IMR-90 (cell line): ENCODE results near the gene RNF215. TPM values are rescaled to one million over a fixed set of nuclear protein-coding genes. Genes with fewer than 3 reads are reported as not detected.

Experiments used
- ATAC-seq: fragments of 200-7000 bp; cut with Tn5 transposase; 2 replicates; pipeline ENCODE4 v1.9.1; 2020; ENCODE audit warnings: low read depth, mild to moderate bottlenecking, moderate library complexity
- Bru-seq: library from RNA; stranded (reverse); fragments of 400-500 nt; gene quantifications from one replicate; lab custom pipeline; 2021; lab: Mats Ljungman, UMichigan
- BruChase-seq, 2 experiments: library from RNA; stranded (reverse); fragments of 400-500 nt; gene quantifications; one replicate each; lab custom pipeline; 2021; lab: Mats Ljungman, UMichigan
- BruUV-seq: library from RNA; stranded (reverse); fragments of 400-500 nt; replicated peaks from 2 replicates; lab custom pipeline; 2021; lab: Mats Ljungman, UMichigan
- CTCF ChIA-PET: fragments of 300-600 bp; formaldehyde crosslinking; extraction: SDS; loops from one replicate; lab custom pipeline; 2021; ENCODE audit warnings: antibody characterized with exemption; lab: Yijun Ruan, JAX
- POLR2A ChIA-PET: fragments of 300-600 bp; sonication (Branson Sonifier 250); formaldehyde crosslinking; loops from one replicate; lab custom pipeline; 2022; ENCODE audit warnings: antibody characterized with exemption; ENCODE audit not compliant: unreplicated experiment; lab: Charles Lee
- DNase-seq: peaks from one replicate; pipeline ENCODE4 v3.0.0; 2013
- H2AFZ ChIP-seq: replicated peaks from 2 replicates; pipeline ENCODE3; 2013; ENCODE audit warnings: low read length, mild to moderate bottlenecking; ENCODE audit not compliant: poor library complexity
- H2AK5ac ChIP-seq: 2 replicates; pipeline ENCODE4 v1.6.1; 2013; ENCODE audit warnings: low read depth, low read length, inconsistent platforms
- H2AK9ac ChIP-seq: replicated peaks from 2 replicates; pipeline ENCODE3; 2013; ENCODE audit warnings: mild to moderate bottlenecking, low read depth, low read length, moderate library complexity; ENCODE audit not compliant: poor library complexity
- H2BK120ac ChIP-seq: 2 replicates; pipeline ENCODE4 v1.6.1; 2013; ENCODE audit warnings: low read depth, low read length, inconsistent platforms
- H2BK15ac ChIP-seq: 3 replicates; pipeline ENCODE4 v1.6.1; 2013; ENCODE audit warnings: low read depth, low read length, inconsistent platforms
- H2BK20ac ChIP-seq: 2 replicates; pipeline ENCODE4 v1.6.1; 2013; ENCODE audit warnings: low read depth, mild to moderate bottlenecking, inconsistent platforms, low read length, moderate library complexity
- H2BK5ac ChIP-seq: 2 replicates; pipeline ENCODE4 v1.6.1; 2013; ENCODE audit warnings: mild to moderate bottlenecking, low read depth, low read length, inconsistent platforms; ENCODE audit not compliant: poor library complexity, severe bottlenecking
- H3K14ac ChIP-seq: replicated peaks from 2 replicates; pipeline ENCODE4 v1.6.1; 2013; ENCODE audit warnings: low read depth, low read length, inconsistent platforms
- H3K18ac ChIP-seq: 2 replicates; pipeline ENCODE4 v1.6.1; 2013; ENCODE audit warnings: low read depth, low read length, control low read depth
- H3K23ac ChIP-seq: 2 replicates; pipeline ENCODE4 v1.6.1; 2013; ENCODE audit warnings: low read depth, low read length, inconsistent platforms
- H3K27ac ChIP-seq: 2 replicates; pipeline ENCODE4 v1.5.1; 2013; ENCODE audit warnings: mild to moderate bottlenecking, control low read depth, low read length; ENCODE audit not compliant: insufficient read depth
- H3K27me3 ChIP-seq: 2 replicates; pipeline ENCODE4 v1.6.1; 2013; ENCODE audit warnings: low read length; ENCODE audit not compliant: control insufficient read depth, insufficient read depth
- H3K36me3 ChIP-seq: 2 replicates; pipeline ENCODE4 v1.6.1; 2013; ENCODE audit warnings: low read length, mixed read lengths; ENCODE audit not compliant: control insufficient read depth, insufficient read depth
- H3K4ac ChIP-seq: 2 replicates; pipeline ENCODE4 v1.6.1; 2013; ENCODE audit warnings: low read depth, low read length, inconsistent platforms
- H3K4me1 ChIP-seq: 2 replicates; pipeline ENCODE4 v1.6.1; 2013; ENCODE audit warnings: low read length, mixed read lengths; ENCODE audit not compliant: control insufficient read depth, insufficient read depth
- H3K4me2 ChIP-seq: 2 replicates; pipeline ENCODE4 v1.6.1; 2013; ENCODE audit warnings: low read depth, mild to moderate bottlenecking, control low read depth, low read length, moderate library complexity
- H3K4me3 ChIP-seq: 2 replicates; pipeline ENCODE4 v1.5.1; 2013; ENCODE audit warnings: low read depth, mild to moderate bottlenecking, control low read depth, low read length, moderate library complexity; ENCODE audit not compliant: insufficient read depth
- H3K56ac ChIP-seq: 2 replicates; pipeline ENCODE4 v1.6.1; 2013; ENCODE audit warnings: low read length, inconsistent platforms; ENCODE audit not compliant: insufficient read depth; ENCODE audit errors: extremely low read depth
- H3K79me1 ChIP-seq, 2 experiments: 2 replicates each; pipeline ENCODE4 v1.6.1; 2013; ENCODE audit warnings: low read length in 2 of 2, inconsistent platforms in 1 of 2, low read depth in 1 of 2
- H3K9ac ChIP-seq: 2 replicates; pipeline ENCODE4 v1.6.1; 2013; ENCODE audit warnings: low read depth, low read length, control low read depth
- H3K9me1 ChIP-seq: 2 replicates; pipeline ENCODE4 v1.6.1; 2013; ENCODE audit warnings: low read length, inconsistent platforms; ENCODE audit not compliant: insufficient read depth
- H3K9me3 ChIP-seq: 2 replicates; pipeline ENCODE4 v1.6.1; 2013; ENCODE audit warnings: low read length; ENCODE audit not compliant: control insufficient read depth, insufficient read depth
- H4K20me1 ChIP-seq: 2 replicates; pipeline ENCODE4 v1.6.1; 2013; ENCODE audit warnings: low read length, inconsistent platforms; ENCODE audit not compliant: insufficient read depth
- H4K5ac ChIP-seq: 2 replicates; pipeline ENCODE4 v1.6.1; 2013; ENCODE audit warnings: mild to moderate bottlenecking, low read depth, low read length, control low read depth
- H4K8ac ChIP-seq, 2 experiments: 2 replicates each; pipeline ENCODE4 v1.6.1; 2013; ENCODE audit warnings: low read depth in 2 of 2, low read length in 2 of 2, control low read depth in 1 of 2, inconsistent platforms in 1 of 2
- H4K91ac ChIP-seq: 2 replicates; pipeline ENCODE4 v1.6.1; 2013; ENCODE audit warnings: low read depth, low read length, inconsistent platforms; ENCODE audit not compliant: insufficient read depth
- BHLHE40 ChIP-seq: fragments of 150-350 bp; IDR thresholded peaks from 2 replicates; pipeline ENCODE4 v1.6.1; 2016; ENCODE audit warnings: mild to moderate bottlenecking, low read depth, low read length
- CEBPB ChIP-seq: IDR thresholded peaks from 2 replicates; pipeline ENCODE4 v1.6.1; 2012; ENCODE audit warnings: low read depth, low read length, improper control_type of control experiment
- CHD1 ChIP-seq: IDR thresholded peaks from 2 replicates; pipeline ENCODE4 v1.6.1; 2012; ENCODE audit warnings: low read depth, low read length, improper control_type of control experiment
- ELK1 ChIP-seq: fragments of 150-350 bp; IDR thresholded peaks from 2 replicates; pipeline ENCODE4 v1.6.1; 2016; ENCODE audit warnings: low read depth, mild to moderate bottlenecking, low read length, moderate library complexity, borderline replicate concordance
- FOS ChIP-seq: fragments of 150-350 bp; IDR thresholded peaks from 2 replicates; pipeline ENCODE4 v1.6.1; 2016; ENCODE audit warnings: low read depth, low read length
- MAFK ChIP-seq: IDR thresholded peaks from 2 replicates; pipeline ENCODE4 v1.6.1; 2012; ENCODE audit warnings: low read depth, low read length, improper control_type of control experiment
- MXI1 ChIP-seq: IDR thresholded peaks from 2 replicates; pipeline ENCODE4 v1.6.1; 2012; ENCODE audit warnings: low read depth, mild to moderate bottlenecking, low read length, moderate library complexity, borderline replicate concordance
- NFE2L2 ChIP-seq: fragments of 150-350 bp; IDR thresholded peaks from 2 replicates; pipeline ENCODE4 v1.6.1; 2016; ENCODE audit warnings: low read depth, mild to moderate bottlenecking, low read length
- POLR2A ChIP-seq: IDR thresholded peaks from 2 replicates; pipeline ENCODE4 v1.6.1; 2012; ENCODE audit warnings: mild to moderate bottlenecking, low read depth, low read length
- RCOR1 ChIP-seq: IDR thresholded peaks from 2 replicates; pipeline ENCODE4 v1.6.1; 2012; ENCODE audit warnings: mild to moderate bottlenecking, low read length, improper control_type of control experiment; ENCODE audit not compliant: insufficient replicate concordance
- RFX5 ChIP-seq: IDR thresholded peaks from 2 replicates; pipeline ENCODE4 v1.8.0; 2012; ENCODE audit warnings: low read depth, mild to moderate bottlenecking, low read length, moderate library complexity
- SMC3 ChIP-seq: fragments of 150-350 bp; IDR thresholded peaks from 2 replicates; pipeline ENCODE4 v1.6.1; 2016; ENCODE audit warnings: low read depth, mild to moderate bottlenecking, antibody characterized with exemption, low read length, moderate library complexity
- USF2 ChIP-seq: fragments of 150-350 bp; IDR thresholded peaks from 2 replicates; pipeline ENCODE4 v1.6.1; 2017; ENCODE audit warnings: mild to moderate bottlenecking, antibody characterized with exemption, low read length, low read depth
- WGBS, 2 experiments: methylation state at CpG; one replicate each; pipeline versions ENCODE4 v1.1.5 to v1.1.7; 2013; ENCODE audit warnings: missing lambda C conversion rate in 2 of 2; ENCODE audit not compliant: insufficient read length in 1 of 2; ENCODE audit errors: extremely low coverage in 2 of 2; 5-methylcytosine and 5-hydroxymethylcytosine counted together
- dilution Hi-C: fragments of 300-500 bp; cut with HindIII; formaldehyde crosslinking; loops from one replicate; pipeline ENCODE4 v1.14.3; 2018; ENCODE audit warnings: low sequenced_read_pairs; ENCODE audit not compliant: unreplicated experiment
- in situ Hi-C: fragments of 300-500 bp; cut with MboI; formaldehyde crosslinking; loops from 3 replicates; pipeline ENCODE4 v1.14.3; 2019; ENCODE audit warnings: low sequenced_read_pairs, inconsistent platforms, mixed read lengths
- intact Hi-C: fragments of 100-400 bp; cut with micrococcal nuclease; formaldehyde crosslinking; loops from 2 replicates; pipeline ENCODE4 v1.10.0; 2022
- long read RNA-seq: library from polyadenylated mRNA; unstranded; transcript quantifications from one replicate; pipeline ENCODE4 v2.0.0, GENCODE V29; 2021; ENCODE audit not compliant: unreplicated experiment
- polyA plus RNA-seq, 3 experiments: library from polyadenylated mRNA; depleted of rRNA; stranded (reverse); fragments of >200 nt; gene quantifications; 2 replicates each; pipeline ENCODE4 v1.2.3, GENCODE V29; 2012; ENCODE audit warnings: low replicate concordance in 1 of 3
- total RNA-seq: library from RNA; depleted of rRNA; stranded (reverse); fragments of >200 nt; gene quantifications from 2 replicates; pipeline ENCODE4 v1.2.3, GENCODE V29; 2012; rRNA removed

The RNF215 gene
- total RNA-seq (13.6 and 15.8 TPM in 2 replicates), polyA plus RNA-seq (2012; rRNA removed) (21.4 and 21.9 TPM in 2 replicates), Bru-seq, nascent RNA (percentile 60 among the genes with signal in this experiment), BruChase-seq, experiment 1, labeled RNA remaining after a 6-hour chase (percentile 72 among the genes with signal in this experiment), BruChase-seq, experiment 2, labeled RNA remaining after a 2-hour chase (percentile 62 among the genes with signal in this experiment)
- polyA plus RNA-seq (2012; cell fraction: cytosol; rRNA removed) = 12.5 and 16.5 TPM in 2 replicates
- polyA plus RNA-seq (2012; cell fraction: nucleus; rRNA removed; ENCODE audit: low replicate concordance) = 74.1 and 148 TPM in 2 replicates
- long read RNA-seq, transcript RNF215-203 (9 exons, 1,992 nt) = major isoform, 27 of 43 reads
- long read RNA-seq, transcript RNF215-201 (8 exons, 1,651 nt) = minor isoform, 5 of 43 reads
- long read RNA-seq, partial matches to known transcripts = 6 of 43 reads
- long read RNA-seq, other reads (novel, unspliced or antisense) = 5 of 43 reads

DNA sequence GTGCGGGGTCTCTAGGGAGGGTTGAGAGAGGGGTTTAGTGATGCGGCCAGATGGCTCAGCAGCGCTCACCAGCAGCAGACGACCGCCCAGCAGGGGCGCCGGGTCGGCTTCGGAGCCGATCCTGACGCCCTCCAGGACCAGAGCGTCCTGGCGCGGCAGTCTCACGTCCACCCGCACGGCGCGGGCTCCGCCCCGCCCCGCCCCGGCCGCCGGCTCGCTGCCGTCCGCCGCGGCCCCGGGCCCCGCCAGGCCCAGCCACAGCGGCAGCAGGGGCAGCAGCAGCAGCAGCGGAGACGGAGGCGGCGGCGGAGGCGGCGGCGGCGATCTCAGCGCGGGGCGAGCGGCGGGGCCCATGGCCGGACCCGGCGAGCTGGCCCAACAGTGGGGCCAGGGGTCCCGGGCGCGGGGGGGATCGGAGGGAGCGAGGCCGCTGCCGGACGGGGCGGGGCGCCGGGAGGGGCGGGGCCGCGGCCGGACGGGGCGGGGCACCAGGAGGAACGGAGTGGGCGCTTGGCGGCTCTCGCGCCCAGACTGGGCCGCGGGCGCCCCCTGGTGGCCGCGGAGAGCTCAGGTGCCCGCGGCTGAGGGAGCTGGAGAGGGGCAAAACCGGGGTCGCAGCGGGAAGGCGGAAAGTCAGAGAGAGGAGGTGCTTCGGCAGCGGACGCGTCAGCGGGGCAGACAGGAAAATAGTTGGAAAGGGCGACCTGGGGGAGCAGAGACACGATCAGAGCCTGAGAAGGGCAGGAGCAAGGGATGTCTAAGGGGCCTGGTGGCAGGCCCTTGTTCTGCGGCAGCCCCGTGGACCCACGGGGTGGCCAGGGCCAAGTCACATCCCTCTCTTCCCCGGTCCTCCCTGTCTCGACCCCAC is at the start of gene RNF215:
Gene RNF215, minus strand, starts transcription at position 452 of the 868 bp plus-strand sequence. Its CDS starts 98 bp downstream, at position 354.
- Histone ChIP-seq H2BK120ac (peak within 1 kb of the TSS; percentile 83; the same call in 1 of the 2 replicates), H3K36me3 (peaks cover 19% of the 10 kb centered on the region), H3K18ac (peak within 1 kb of the TSS; percentile 24), H3K14ac (peak within 1 kb of the TSS; percentile 98), H3K9ac (peak within 1 kb of the TSS; percentile 93), H3K9me1 (peaks cover 8% of the 10 kb centered on the region), H2BK15ac (peak within 1 kb of the TSS; percentile 42; the same call in 1 of the 3 replicates), H2AK9ac (peak within 1 kb of the TSS; percentile 98), H3K9me3 (no peaks in the 10 kb centered on the region), H3K23ac (peak within 1 kb of the TSS; percentile 93), H2BK5ac (peak within 1 kb of the TSS; percentile 66), H3K4me2 (peak within 1 kb of the TSS; percentile 96), H3K79me1 (peaks cover 11 to 17% of the 10 kb centered on the region in 2 experiments), H3K4ac (peak within 1 kb of the TSS; percentile 97), H2AFZ (peak within 1 kb of the TSS; percentile 100), H2BK20ac (0 out of 2 replicates have a peak within 1 kb of the TSS, but pooled peaks have one; percentile 66), H4K91ac (peak within 1 kb of the TSS; percentile 98), H2AK5ac (peak within 1 kb of the TSS; percentile 99), H3K4me3 (peak within 1 kb of the TSS; percentile 75), H4K20me1 (no peaks in the 10 kb centered on the region), H3K4me1 (peaks cover 12% of the 10 kb centered on the region), H3K56ac (peak within 1 kb of the TSS; percentile 59), H3K27me3 (no peaks in the 10 kb centered on the region), H4K5ac (peak within 1 kb of the TSS; percentile 65), H4K8ac (peak within 1 kb of the TSS; percentile 97 to 98), H3K27ac (peak within 1 kb of the TSS; percentile 85)
- ATAC-seq (peak; percentile 97), DNase-seq (peak; percentile 64)
- intact Hi-C loops (loop anchor here (1.0 to 2.0 kb wide), 4 partner anchors 36 to 278 kb away; no protein-coding TSS in a partner anchor), in situ Hi-C loops (no loop called here), dilution Hi-C loops (no loop called here)
- POLR2A ChIA-PET = interaction anchor here (0.6 to 1.0 kb wide), 2 partner anchors 30 to 99 kb away, joined by 3 to 5 read pairs; partner anchors contain the start of genes CCDC157 and SF3A1
- CTCF ChIA-PET = interaction anchor here (0.6 to 1.2 kb wide), 5 partner anchors 98 to 606 kb away, joined by 3 to 7 read pairs (median 4); no protein-coding TSS in a partner anchor
- WGBS, 2 experiments = 1% methylated on average over 16 of the region's 95 CpGs; no CpG with 5 or more reads in 1 of the 2 experiments
- BruUV-seq = TSS peak; percentile 86
- TF ChIP-seq FOS = no peak
- TF ChIP-seq MAFK = no peak
- TF ChIP-seq ELK1 = no peak
- TF ChIP-seq MXI1 = peak; percentile 25; the same call in 1 of the 2 replicates
- no peak for TF ChIP-seq NFE2L2
- TF ChIP-seq USF2 = no peak
- TF ChIP-seq CHD1 = no peak
- no peak for TF ChIP-seq BHLHE40
- TF ChIP-seq RCOR1 = no peak
- no peak for TF ChIP-seq RFX5
- peak; percentile 62 for TF ChIP-seq SMC3
- TF ChIP-seq POLR2A = peak; percentile 50; the same call in 1 of the 2 replicates
- TF ChIP-seq CEBPB = no peak
